GM19351 (cell line): ENCODE results near the gene GLIS2.
A peak's percentile ranks its signal among the peaks of the same experiment; 100 is the strongest.

Experiments
- ATAC-seq: cut with Tn5 transposase; IDR thresholded peaks from one replicate; pipeline ENCODE4 v1.9.1; 2021; ENCODE audit warnings: mild to moderate bottlenecking, moderate library complexity; ENCODE audit not compliant: unreplicated experiment

GLIS2 gene

GRCh38 chr16:4367393-4367856, 51.6 kb downstream of the GLIS2 start:
- ATAC-seq = no peak

DNA sequence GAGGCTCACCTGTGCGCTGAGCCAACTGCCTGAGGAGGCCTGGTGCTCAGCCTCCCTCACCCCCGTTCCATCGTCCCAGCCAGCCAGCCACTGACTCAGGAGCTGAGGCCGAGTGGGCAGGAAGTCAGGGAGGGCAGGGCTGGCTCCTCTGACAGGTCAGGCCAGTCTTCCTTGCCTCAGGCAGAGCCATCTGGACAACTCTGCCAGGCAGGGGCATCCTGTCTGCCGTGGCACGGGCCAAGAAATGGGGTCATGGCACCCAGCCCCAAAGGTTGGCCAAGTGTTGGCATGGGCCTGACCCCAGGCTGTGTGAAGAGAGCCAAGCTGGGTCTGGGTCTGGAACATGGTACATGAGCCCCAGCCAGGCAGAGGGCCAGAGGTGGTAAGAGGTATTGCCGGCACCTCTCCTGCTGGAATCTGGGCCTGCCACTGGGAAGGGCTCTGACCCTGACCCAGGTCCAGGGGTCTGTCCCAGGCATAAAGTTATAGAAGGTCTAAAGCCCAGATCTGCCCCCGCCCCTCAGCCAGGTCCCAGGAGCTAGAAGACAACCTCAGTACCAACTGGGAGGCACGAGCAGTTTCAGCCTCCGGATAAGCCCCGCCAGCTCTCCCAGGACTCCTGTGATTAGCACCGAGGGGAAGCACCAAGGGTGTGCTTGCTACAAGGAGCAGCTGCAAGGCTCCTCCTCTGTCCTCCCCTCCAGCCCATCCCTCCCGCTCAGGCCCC, 53.3 kb downstream of the GLIS2 start:
- ATAC-seq = no peak

GRCh38 chr16:4370151-4370550, 54.3 kb downstream of the GLIS2 start:
- ATAC-seq = no peak

DNA sequence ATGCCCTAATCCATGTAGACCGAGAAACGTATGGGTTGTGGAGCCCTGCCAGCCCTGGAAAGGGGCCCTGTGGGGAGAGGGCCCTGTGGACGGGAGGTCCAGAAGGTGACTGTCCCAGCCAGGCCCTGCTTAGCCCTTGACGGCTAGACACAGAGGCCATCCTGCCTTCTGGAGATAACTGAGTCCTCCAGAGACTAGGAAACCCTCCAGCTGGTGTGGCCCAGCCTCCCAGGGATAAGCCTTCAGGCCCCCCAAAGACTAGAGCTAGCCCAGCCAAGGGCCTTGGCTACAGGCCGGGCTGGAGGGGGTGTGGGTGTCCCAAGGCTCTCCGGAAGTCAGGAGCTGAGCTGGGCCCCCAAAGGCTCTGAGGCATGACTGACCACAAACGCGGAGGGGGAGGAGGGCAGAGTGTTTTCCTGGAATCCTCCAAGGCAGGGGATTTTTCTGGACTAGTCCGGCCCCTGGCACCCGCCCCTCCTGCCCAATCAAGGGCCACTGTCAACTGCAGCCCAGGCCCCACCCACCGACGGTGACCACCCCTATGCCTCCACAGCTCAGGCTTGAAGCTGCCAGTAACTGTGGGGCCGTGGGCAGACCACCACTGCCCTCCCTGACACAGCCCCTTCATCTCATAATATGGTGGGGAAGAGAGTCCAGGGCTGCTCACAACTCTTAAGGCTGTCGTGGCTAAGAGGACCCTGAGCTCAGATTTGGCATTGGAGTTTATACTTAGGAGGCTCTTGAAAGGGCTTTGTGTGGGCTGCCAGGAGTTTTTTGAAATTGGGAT, 54.9 kb downstream of the GLIS2 start:
- ATAC-seq = no peak

DNA sequence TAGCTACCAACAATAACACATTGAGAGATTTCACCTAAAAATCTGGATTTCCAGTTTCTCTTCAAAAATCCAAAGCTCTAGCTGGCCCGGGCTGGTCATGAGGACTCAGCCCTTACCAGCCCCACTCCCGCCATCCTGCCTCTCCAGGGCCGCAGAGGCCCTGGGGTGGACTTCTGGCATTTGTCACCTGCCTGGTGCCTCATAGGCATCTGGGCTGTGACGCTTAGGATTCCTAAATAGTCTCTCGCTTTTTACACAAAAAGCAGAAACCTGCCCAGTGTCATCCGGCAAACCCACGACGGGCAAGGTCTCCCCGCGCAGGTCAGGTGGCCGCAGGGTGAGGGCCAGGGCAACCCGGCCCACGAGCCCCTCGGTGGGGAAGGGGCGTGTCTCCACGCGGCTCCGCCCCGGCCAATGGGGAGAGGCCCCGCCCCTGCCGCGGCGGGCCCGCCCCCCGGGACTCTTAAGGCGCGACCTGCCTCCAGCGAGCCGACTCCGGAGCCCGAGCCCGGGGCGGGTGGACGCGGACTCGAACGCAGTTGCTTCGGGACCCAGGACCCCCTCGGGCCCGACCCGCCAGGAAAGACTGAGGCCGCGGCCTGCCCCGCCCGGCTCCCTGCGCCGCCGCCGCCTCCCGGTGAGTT, 55.6 kb downstream of the GLIS2 start, which contains the start of gene VASN:
Gene VASN (plus strand): TSS at position 492 of the 644 bp plus-strand sequence. CDS start 9,030 bp downstream, outside the sequence.
- peak; percentile 70 for ATAC-seq

DNA sequence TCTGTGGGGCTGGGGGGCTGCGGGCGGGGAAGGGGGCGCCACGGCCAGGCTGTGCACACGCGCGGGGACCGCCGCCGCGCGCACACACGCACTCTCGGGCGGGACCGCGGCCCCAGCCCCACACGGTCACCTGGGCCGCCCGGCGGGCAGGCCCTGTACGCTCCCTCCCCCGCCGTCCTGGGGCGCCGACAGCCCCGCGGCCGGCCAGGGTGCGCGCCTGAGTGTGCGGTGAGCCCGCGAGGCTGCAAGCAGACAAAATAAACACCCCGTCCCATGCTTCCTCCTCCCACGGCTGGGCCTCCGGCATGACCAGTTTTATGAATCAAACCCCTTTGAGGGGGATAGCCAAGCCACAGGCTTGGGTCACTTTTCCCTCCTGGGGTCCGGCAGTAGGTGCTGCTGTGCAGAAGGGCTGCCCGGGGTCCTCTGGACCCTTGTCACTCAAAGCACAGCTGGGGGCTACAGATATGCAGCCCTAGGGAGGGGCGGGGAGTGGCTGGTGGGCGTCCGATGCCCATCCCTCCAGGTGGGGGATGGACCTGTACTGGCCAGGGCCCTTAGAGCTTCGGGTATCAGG, 56.2 kb downstream of the GLIS2 start:
- peak; percentile 42 for ATAC-seq

- ATAC-seq = no peak
Observed at GRCh38 chr16:4372578-4373355, 56.9 kb downstream of the GLIS2 start.

DNA sequence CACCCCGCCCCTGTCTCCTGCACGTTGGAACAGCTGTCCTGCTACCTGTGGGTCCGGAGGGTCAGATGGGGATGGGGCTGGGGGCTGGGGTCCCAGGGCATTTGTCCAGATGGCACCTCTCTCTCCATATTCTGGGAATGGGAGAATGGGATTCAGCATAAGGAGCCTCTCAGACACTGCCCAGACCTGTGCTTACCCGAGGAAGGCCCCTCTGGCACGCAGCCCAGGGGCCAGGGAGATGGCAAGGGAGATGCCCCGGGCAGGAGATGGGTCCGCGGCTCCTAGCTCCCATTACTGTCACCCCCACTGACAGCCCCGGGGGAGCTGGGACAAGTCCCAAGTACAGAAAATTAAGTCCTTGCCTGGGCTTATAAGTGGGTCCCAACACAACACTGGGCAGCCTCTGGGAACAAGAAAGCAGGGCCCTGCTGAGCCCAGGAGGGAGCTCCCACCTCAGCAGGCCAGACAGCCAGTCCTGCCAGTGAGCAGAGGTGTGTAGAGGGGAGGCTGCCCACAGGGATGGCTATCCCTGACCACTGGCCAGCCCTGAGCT, 57.6 kb downstream of the GLIS2 start:
- ATAC-seq = no peak

- no peak for ATAC-seq
Observed at GRCh38 chr16:4373909-4374742, 58.3 kb downstream of the GLIS2 start.

GRCh38 chr16:4375717-4376116, 59.9 kb downstream of the GLIS2 start:
- no peak for ATAC-seq

- ATAC-seq = no peak
Observed at GRCh38 chr16:4376126-4376892, 60.4 kb downstream of the GLIS2 start.

DNA sequence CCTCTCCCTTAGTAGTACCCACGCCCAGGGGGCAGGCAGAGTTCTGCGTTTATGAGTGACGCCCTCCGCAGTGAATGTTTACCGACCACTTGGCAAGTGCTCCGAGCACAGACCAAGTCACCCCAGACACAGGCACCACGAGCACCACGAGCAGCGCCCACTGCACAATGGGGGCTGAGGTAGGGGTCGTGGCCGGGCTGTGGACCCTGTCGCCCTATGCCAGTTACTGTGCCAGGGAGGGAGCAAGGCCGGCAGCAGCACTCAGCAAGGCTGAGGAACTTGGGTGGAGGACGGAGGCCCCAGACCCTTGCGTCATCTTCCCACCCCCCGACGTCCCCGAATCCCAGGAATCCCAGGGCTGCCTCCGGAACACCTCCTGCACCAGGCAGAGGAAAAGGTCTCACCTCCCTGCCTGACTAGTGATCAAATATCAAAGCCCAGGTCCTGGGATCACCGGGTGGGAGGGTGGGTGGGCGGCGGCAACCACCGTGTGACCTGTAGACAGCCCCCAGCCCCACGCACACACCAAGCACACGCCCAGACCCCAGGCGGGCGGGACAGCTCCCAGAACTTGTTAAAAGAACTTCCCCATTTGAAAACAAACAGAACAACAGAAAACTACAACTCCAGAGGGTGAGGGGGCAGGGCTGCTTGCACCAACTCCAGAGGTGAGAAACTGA, 61.2 kb downstream of the GLIS2 start:
- no peak for ATAC-seq

GRCh38 chr16:4377573-4378154, 61.8 kb downstream of the GLIS2 start:
- ATAC-seq = no peak

DNA sequence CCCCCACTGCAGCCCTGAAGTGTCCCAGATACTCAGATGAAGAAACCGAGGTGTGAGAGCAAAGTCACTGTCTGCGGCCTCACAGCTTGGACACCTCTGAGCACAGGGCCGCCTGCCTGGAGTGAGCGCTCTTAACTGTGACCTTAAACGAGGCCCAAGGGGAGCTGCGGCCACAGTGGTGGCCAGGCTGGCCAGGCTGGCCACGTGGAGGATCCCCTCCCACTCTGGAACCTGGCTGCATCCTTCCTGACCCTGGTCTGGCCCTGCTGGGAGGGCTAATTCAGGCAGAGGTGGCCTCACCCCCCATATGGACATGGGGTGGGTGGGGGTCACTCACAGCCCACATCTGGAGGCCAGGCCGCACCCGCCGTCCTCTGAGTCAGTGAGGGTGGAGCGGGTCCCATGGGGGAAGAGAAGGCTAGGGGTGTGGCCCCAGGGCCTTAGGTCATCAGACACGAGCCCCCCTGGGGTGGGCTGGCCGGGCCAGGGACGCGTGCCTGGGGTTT, 62.3 kb downstream of the GLIS2 start:
- no peak for ATAC-seq

- ATAC-seq = no peak
Observed at GRCh38 chr16:4378999-4379690, 63.3 kb downstream of the GLIS2 start.

DNA sequence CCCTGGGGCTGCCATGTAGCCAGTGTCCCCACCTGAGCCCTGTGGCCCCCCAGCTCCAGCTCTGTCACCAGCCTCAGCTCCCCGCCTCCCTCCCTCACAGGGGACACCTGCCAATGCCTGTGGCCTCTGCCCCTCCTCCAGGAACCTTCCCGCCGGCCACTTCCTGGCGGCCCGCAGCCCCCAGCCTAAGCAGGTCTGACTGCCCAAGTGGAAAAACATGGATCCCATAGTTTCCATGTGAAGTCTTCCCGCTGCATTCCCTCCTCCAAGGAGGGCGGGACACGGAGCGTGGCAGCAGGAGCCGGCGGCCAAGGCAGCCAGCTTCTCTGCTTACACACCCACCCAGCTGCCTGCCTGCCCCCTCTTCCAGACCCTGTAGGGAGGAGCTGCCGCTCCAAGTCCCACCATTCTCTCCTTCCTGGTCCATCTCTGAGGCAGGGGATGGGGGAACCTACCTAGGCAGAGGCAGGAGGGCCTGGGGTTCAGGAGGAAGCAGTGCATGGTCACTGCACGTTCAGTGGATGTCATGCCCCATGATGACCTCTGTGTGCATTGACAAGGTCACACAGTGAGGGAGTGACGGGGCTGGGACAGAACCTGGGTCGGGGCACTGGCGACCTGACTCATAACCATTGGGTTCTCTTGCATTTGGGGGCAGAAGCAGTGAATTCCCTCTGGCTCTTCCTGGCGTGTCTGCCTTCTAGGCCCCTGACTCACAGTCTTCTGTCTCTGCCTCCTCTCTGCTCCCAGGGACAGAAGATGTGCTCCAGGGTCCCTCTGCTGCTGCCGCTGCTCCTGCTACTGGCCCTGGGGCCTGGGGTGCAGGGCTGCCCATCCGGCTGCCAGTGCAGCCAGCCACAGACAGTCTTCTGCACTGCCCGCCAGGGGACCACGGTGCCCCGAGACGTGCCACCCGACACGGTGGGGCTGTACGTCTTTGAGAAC, 64.5 kb downstream of the GLIS2 start:
- ATAC-seq = no peak
